ENCODE data around the gene TENT5A.
"Not testable (repeated sequence)": the region's sequence is repeated elsewhere in the genome, so short reads cannot be mapped to it uniquely, and the experiment has no call there.

TENT5A gene

GRCh38 chr6:81752921-81753710 is 635 bp upstream of the TENT5A start:
- in situ Hi-C loops (cut with MboI; ENCODE audit: low sequenced_read_pairs) = loop anchor here (25.0 kb wide), 1 partner anchor 209 kb away; no protein-coding TSS in a partner anchor

- in situ Hi-C loops (cut with MboI; ENCODE audit: low sequenced_read_pairs) = loop anchor here (25.0 kb wide), 1 partner anchor 211 kb away; no protein-coding TSS in a partner anchor
Measured at GRCh38 chr6:81751388-81752083, 945 bp downstream of the TENT5A start.

GRCh38 chr6:81750681-81751387 is 1.6 kb downstream of the TENT5A start:
- in situ Hi-C loops (cut with MboI; ENCODE audit: low sequenced_read_pairs) = loop anchor here (25.0 kb wide), 1 partner anchor 211 kb away; no protein-coding TSS in a partner anchor

- in situ Hi-C loops (cut with MboI; ENCODE audit: low sequenced_read_pairs) = loop anchor here (25.0 kb wide), 1 partner anchor 212 kb away; no protein-coding TSS in a partner anchor
Measured at GRCh38 chr6:81750200-81750599, 2.3 kb downstream of the TENT5A start.

GRCh38 chr6:81749707-81750106 is 2.8 kb downstream of the TENT5A start:
- in situ Hi-C loops (cut with MboI; ENCODE audit: low sequenced_read_pairs) = loop anchor here (25.0 kb wide), 1 partner anchor 213 kb away; no protein-coding TSS in a partner anchor

GRCh38 chr6:81748994-81749393 is 3.5 kb downstream of the TENT5A start:
- in situ Hi-C loops (cut with MboI; ENCODE audit: low sequenced_read_pairs) = no loop called here

GRCh38 chr6:81747327-81747726 is 5.2 kb downstream of the TENT5A start:
- in situ Hi-C loops (cut with MboI; ENCODE audit: low sequenced_read_pairs) = no loop called here

- in situ Hi-C loops (cut with MboI; ENCODE audit: low sequenced_read_pairs) = no loop called here
Measured at GRCh38 chr6:81744131-81744530, 8.3 kb downstream of the TENT5A start.

- in situ Hi-C loops (cut with MboI; ENCODE audit: low sequenced_read_pairs) = no loop called here
Measured at GRCh38 chr6:81743649-81744048, 8.8 kb downstream of the TENT5A start.

GRCh38 chr6:81741689-81742088 is 10.8 kb downstream of the TENT5A start:
- in situ Hi-C loops (cut with MboI; ENCODE audit: low sequenced_read_pairs) = no loop called here

- in situ Hi-C loops (cut with MboI; ENCODE audit: low sequenced_read_pairs) = not testable (repeated sequence)
Measured at GRCh38 chr6:81740591-81740990, 11.9 kb downstream of the TENT5A start.

- in situ Hi-C loops (cut with MboI; ENCODE audit: low sequenced_read_pairs) = no loop called here
Measured at GRCh38 chr6:81739230-81740195, 13.0 kb downstream of the TENT5A start.

- in situ Hi-C loops (cut with MboI; ENCODE audit: low sequenced_read_pairs) = no loop called here
Measured at GRCh38 chr6:81736428-81736827, 16.1 kb downstream of the TENT5A start.

- in situ Hi-C loops (cut with MboI; ENCODE audit: low sequenced_read_pairs) = no loop called here
Measured at GRCh38 chr6:81735756-81736380, 16.6 kb downstream of the TENT5A start.

- in situ Hi-C loops (cut with MboI; ENCODE audit: low sequenced_read_pairs) = no loop called here
Measured at GRCh38 chr6:81734500-81735150, 17.9 kb downstream of the TENT5A start.

GRCh38 chr6:81734081-81734480 is 18.4 kb downstream of the TENT5A start:
- in situ Hi-C loops (cut with MboI; ENCODE audit: low sequenced_read_pairs) = no loop called here

- in situ Hi-C loops (cut with MboI; ENCODE audit: low sequenced_read_pairs) = no loop called here
Measured at GRCh38 chr6:81731814-81732213, 20.7 kb downstream of the TENT5A start.

- in situ Hi-C loops (cut with MboI; ENCODE audit: low sequenced_read_pairs) = no loop called here
Measured at GRCh38 chr6:81727876-81728517, 24.5 kb downstream of the TENT5A start.

GRCh38 chr6:81725127-81725526 is 27.4 kb downstream of the TENT5A start:
- in situ Hi-C loops (cut with MboI; ENCODE audit: low sequenced_read_pairs) = no loop called here

Measured in HL-60/S4 treated with phorbol 12-myristate 13-acetate at 8.2 ng/mL for 4 days and 3 days (cell line).